HUES6 (cell line): Measurements from ENCODE around the gene ENC1.

ENCODE experiments used
- H3K27ac ChIP-seq: 2 replicates; pipeline ENCODE4 v1.7.0; 2013; ENCODE audit warnings: low read depth, mild to moderate bottlenecking, low read length, inconsistent platforms
- H3K27me3 ChIP-seq: 2 replicates; pipeline ENCODE4 v1.6.1; 2013; ENCODE audit warnings: low read length; ENCODE audit not compliant: control insufficient read depth, insufficient read depth
- H3K36me3 ChIP-seq: 2 replicates; pipeline ENCODE4 v1.6.1; 2013; ENCODE audit warnings: low read length; ENCODE audit not compliant: control insufficient read depth, insufficient read depth
- H3K4me1 ChIP-seq: 2 replicates; pipeline ENCODE4 v1.6.1; 2013; ENCODE audit warnings: low read length; ENCODE audit not compliant: control insufficient read depth, insufficient read depth
- H3K4me3 ChIP-seq: 2 replicates; pipeline ENCODE4 v1.5.1; 2013; ENCODE audit warnings: low read depth, low read length
- H3K9ac ChIP-seq: one replicate; pipeline ENCODE4 v1.6.1; 2013; ENCODE audit warnings: mild to moderate bottlenecking, low read length
- H3K9me3 ChIP-seq: 2 replicates; pipeline ENCODE4 v1.6.1; 2013; ENCODE audit warnings: low read depth, low read length; ENCODE audit not compliant: control insufficient read depth, insufficient read depth

Gene ENC1

GRCh38 chr5:74608736-74609601 lies 31.6 kb downstream of the ENC1 start:
- Histone ChIP-seq H3K36me3 (no peaks in the 10 kb centered on the region), H3K27ac (no peak overlapping the region)

GRCh38 chr5:74605759-74606158 lies 34.8 kb downstream of the ENC1 start:
- Histone ChIP-seq H3K9me3 (no peaks in the 10 kb centered on the region), H3K27ac (no peak overlapping the region), H3K27me3 (no peaks in the 10 kb centered on the region), H3K9ac (no peak overlapping the region), H3K4me3 (no peak overlapping the region), H3K36me3 (no peaks in the 10 kb centered on the region), H3K4me1 (no peaks in the 10 kb centered on the region)

More at GRCh38 chr5:74608736-74609601, 31.6 kb downstream of the ENC1 start:
- H3K27me3 ChIP-seq, result no peaks in the 10 kb centered on the region
- H3K4me1 ChIP-seq, result no peaks in the 10 kb centered on the region
- no peak overlapping the region for H3K4me3 ChIP-seq
- H3K9me3 ChIP-seq, result no peaks in the 10 kb centered on the region
- H3K9ac ChIP-seq, result no peak overlapping the region

DNA sequence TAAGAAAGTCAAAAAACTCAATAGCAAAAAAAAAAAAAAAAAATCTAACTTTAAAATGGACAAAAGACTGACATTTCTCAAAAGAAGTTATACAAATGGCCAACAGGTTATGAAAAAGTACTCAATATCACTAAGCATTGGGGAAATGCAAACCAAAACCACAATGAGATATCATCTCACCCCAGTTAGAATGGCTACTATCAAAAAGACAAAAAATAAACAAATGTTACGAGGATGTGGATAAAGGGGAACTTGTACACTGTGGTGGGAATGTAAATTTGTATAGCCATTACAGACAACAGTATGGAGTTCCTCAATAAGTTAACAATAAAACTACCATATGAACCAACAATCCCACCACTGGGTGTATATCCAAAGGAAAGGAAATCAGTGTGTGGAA lies 37.2 kb downstream of the ENC1 start:
- H3K36me3 ChIP-seq, result no peaks in the 10 kb centered on the region
- H3K27me3 ChIP-seq, result no peaks in the 10 kb centered on the region
- no peaks in the 10 kb centered on the region for H3K9me3 ChIP-seq
- H3K4me1 ChIP-seq, result no peaks in the 10 kb centered on the region
- no peak overlapping the region for H3K4me3 ChIP-seq
- no peak overlapping the region for H3K9ac ChIP-seq
- no peak overlapping the region for H3K27ac ChIP-seq

DNA sequence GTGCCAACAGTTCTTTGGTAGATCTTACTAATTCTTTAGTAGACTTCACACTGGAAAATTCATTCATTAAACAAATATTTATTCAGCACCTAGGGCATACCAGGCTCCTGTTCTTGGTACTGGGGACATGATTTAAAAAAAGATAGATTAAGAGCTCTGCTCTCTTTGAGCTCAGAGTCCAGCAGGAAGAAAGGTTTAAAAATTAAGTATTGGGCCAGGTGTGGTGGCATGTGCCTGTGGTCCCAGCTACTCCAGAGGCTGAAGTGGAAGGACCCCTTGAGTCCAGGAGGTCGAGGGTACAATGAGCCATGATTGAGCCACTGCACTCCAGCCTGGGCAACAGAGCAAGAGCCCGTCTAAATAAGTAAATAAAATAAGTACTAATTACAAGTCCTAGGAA lies 41.4 kb downstream of the ENC1 start:
- Histone ChIP-seq H3K9ac (no peak overlapping the region), H3K4me3 (no peak overlapping the region), H3K27ac (no peak overlapping the region), H3K4me1 (peaks cover 22% of the 10 kb centered on the region), H3K27me3 (no peaks in the 10 kb centered on the region), H3K36me3 (no peaks in the 10 kb centered on the region), H3K9me3 (no peaks in the 10 kb centered on the region)

- no peak overlapping the region for H3K27ac ChIP-seq
- no peaks in the 10 kb centered on the region for H3K36me3 ChIP-seq
- no peaks in the 10 kb centered on the region for H3K27me3 ChIP-seq
- no peak overlapping the region for H3K9ac ChIP-seq
- no peaks in the 10 kb centered on the region for H3K9me3 ChIP-seq
- peaks cover 22% of the 10 kb centered on the region for H3K4me1 ChIP-seq
- no peak overlapping the region for H3K4me3 ChIP-seq
Observed at GRCh38 chr5:74598731-74599130, 41.8 kb downstream of the ENC1 start.

- Histone ChIP-seq H3K9ac (no peak overlapping the region), H3K27ac (no peak overlapping the region), H3K9me3 (no peaks in the 10 kb centered on the region), H3K4me3 (no peak overlapping the region), H3K4me1 (peaks cover 22% of the 10 kb centered on the region), H3K27me3 (no peaks in the 10 kb centered on the region), H3K36me3 (no peaks in the 10 kb centered on the region)
Observed at GRCh38 chr5:74596927-74597326, 43.6 kb downstream of the ENC1 start.

GRCh38 chr5:74595143-74595925 lies 45.2 kb downstream of the ENC1 start:
- Histone ChIP-seq H3K36me3 (no peaks in the 10 kb centered on the region), H3K27ac (no peak overlapping the region), H3K4me3 (no peak overlapping the region), H3K27me3 (no peaks in the 10 kb centered on the region), H3K9me3 (no peaks in the 10 kb centered on the region), H3K4me1 (peaks cover 24% of the 10 kb centered on the region), H3K9ac (no peak overlapping the region)

DNA sequence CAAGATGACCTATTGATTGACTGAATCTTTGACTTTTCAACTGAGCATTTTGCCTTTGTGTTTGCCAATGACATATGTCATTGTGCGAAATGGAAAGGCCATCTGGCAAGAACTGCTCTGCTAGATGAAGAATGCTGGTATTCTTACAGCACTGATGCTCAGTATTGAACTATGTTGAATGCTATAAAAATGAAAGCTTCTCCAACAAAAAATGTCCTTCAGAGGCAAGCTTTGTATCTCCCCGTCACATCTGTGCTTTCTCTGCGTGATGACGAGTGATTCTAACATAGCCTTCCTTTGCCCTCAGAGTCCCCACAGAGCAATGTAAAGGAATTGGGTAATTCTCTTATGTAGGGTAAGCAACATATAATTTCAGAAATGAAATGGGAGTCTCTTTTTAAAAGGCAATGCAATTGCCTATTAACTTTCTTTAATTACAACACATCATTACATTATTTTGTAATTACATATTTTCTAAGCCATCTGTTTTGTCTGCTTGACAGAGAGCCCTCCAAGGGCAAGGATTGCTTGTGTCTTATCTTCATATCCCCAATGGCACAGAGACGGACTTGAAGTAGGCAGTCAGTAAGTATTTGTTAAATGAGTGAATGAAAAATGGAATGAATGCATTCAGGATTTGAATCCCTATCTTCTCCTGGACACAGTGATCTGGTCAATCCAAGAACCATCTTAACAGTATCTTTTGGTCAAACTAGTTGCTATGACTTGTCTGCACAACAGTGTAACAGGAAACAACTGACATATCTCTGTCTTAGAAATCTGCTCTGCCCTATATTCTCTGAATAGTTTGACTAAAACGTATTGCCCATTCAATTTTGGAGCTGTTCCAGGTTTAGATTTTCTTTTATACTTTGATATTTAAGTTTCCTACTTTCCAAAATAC lies 46.1 kb downstream of the ENC1 start:
- no peak overlapping the region for H3K27ac ChIP-seq

GRCh38 chr5:74589204-74590056 lies 51.1 kb downstream of the ENC1 start:
- Histone ChIP-seq H3K4me1 (peaks cover 47% of the 10 kb centered on the region), H3K4me3 (no peak overlapping the region), H3K9ac (no peak overlapping the region), H3K27me3 (no peaks in the 10 kb centered on the region), H3K36me3 (no peaks in the 10 kb centered on the region), H3K9me3 (no peaks in the 10 kb centered on the region), H3K27ac (no peak overlapping the region)

More for the DNA sequence above, 46.1 kb downstream of the ENC1 start:
- Histone ChIP-seq H3K4me1 (peaks cover 29% of the 10 kb centered on the region), H3K9me3 (no peaks in the 10 kb centered on the region), H3K27me3 (no peaks in the 10 kb centered on the region), H3K4me3 (no peak overlapping the region), H3K36me3 (no peaks in the 10 kb centered on the region), H3K9ac (no peak overlapping the region)

DNA sequence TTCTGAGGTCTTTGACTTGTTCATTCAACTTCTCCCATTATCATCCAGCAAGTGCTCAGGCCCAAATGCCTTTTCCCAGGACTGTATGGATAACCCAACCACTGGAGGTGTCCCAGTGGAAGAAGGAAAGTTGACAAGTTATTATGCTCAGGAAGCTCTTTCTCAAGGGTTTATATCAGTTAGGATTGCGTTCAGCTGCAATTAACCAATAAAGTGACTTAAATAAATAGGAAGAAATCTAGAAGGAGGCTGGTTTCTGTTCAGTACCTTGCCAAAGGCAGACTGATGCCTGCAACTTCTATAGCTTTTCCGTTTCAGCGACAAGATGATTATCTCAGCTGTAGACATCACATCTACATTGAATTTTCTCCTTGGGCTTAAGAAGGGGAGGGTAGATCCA lies 52.1 kb downstream of the ENC1 start:
- Histone ChIP-seq H3K4me1 (peaks cover 46% of the 10 kb centered on the region), H3K27ac (no peak overlapping the region), H3K4me3 (no peak overlapping the region), H3K27me3 (no peaks in the 10 kb centered on the region), H3K9ac (no peak overlapping the region), H3K9me3 (no peaks in the 10 kb centered on the region), H3K36me3 (no peaks in the 10 kb centered on the region)
